ENCODE results near the gene SDC4.
A peak's percentile ranks its signal among the peaks of the same experiment; 100 is the strongest.

Gene SDC4

GRCh38 chr20:45294003-45294368, 54.2 kb downstream of the SDC4 start:
- peaks cover 15 to 26% of the 10 kb centered on the region in 2 experiments for H3K4me1 ChIP-seq (ENCODE audit: control insufficient read depth in 1 of 2, insufficient read depth in 1 of 2, low read depth in 1 of 2, low read length in 1 of 2)
- H3K4me3 ChIP-seq (ENCODE audit: low read depth in 1 of 2, low read length in 1 of 2), result peak overlapping the region; percentile 68 to 78
- peak overlapping the region; percentile 72 for H3K27ac ChIP-seq
- no peaks in the 10 kb centered on the region for H3K9me3 ChIP-seq
- TF ChIP-seq CTCF (IDR thresholded peaks at IDR 0.05), result no peak
- peaks cover 28% of the 10 kb centered on the region for H3K27me3 ChIP-seq
- H3K36me3 ChIP-seq, result no peaks in the 10 kb centered on the region

- H3K9me3 ChIP-seq, result no peaks in the 10 kb centered on the region
- H3K27me3 ChIP-seq, result peaks cover 28% of the 10 kb centered on the region
- H3K4me1 ChIP-seq (ENCODE audit: control insufficient read depth in 1 of 2, insufficient read depth in 1 of 2, low read depth in 1 of 2, low read length in 1 of 2), result peaks cover 15 to 26% of the 10 kb centered on the region in 2 experiments
- H3K36me3 ChIP-seq, result no peaks in the 10 kb centered on the region
- peak; percentile 94 for TF ChIP-seq CTCF (IDR thresholded peaks at IDR 0.05)
- H3K27ac ChIP-seq, result peak overlapping the region; percentile 72
- peak overlapping the region; percentile 68 to 78 for H3K4me3 ChIP-seq (ENCODE audit: low read depth in 1 of 2, low read length in 1 of 2)
These were observed 54.9 kb downstream of the SDC4 start for GRCh38 chr20:45293041-45294002.

GRCh38 chr20:45292343-45292742, 55.9 kb downstream of the SDC4 start:
- Histone ChIP-seq H3K27ac (no peak overlapping the region), H3K9me3 (no peaks in the 10 kb centered on the region), H3K27me3 (peaks cover 28% of the 10 kb centered on the region), H3K4me3 (ENCODE audit: low read depth in 1 of 2, low read length in 1 of 2) (no peak overlapping the region), H3K36me3 (no peaks in the 10 kb centered on the region), H3K4me1 (ENCODE audit: control insufficient read depth in 1 of 2, insufficient read depth in 1 of 2, low read depth in 1 of 2, low read length in 1 of 2) (peaks cover 15 to 26% of the 10 kb centered on the region in 2 experiments)
- no peak for TF ChIP-seq CTCF (IDR thresholded peaks at IDR 0.05)

GRCh38 chr20:45291526-45291925, 56.7 kb downstream of the SDC4 start:
- no peak for TF ChIP-seq CTCF (IDR thresholded peaks at IDR 0.05)
- Histone ChIP-seq H3K9me3 (no peaks in the 10 kb centered on the region), H3K36me3 (no peaks in the 10 kb centered on the region), H3K27me3 (peaks cover 28% of the 10 kb centered on the region), H3K4me1 (ENCODE audit: control insufficient read depth in 1 of 2, insufficient read depth in 1 of 2, low read depth in 1 of 2, low read length in 1 of 2) (peaks cover 15 to 26% of the 10 kb centered on the region in 2 experiments), H3K4me3 (ENCODE audit: low read depth in 1 of 2, low read length in 1 of 2) (no peak overlapping the region), H3K27ac (no peak overlapping the region)

GRCh38 chr20:45290677-45291355, 57.4 kb downstream of the SDC4 start:
- Histone ChIP-seq H3K4me3 (ENCODE audit: low read depth in 1 of 2, low read length in 1 of 2) (no peak overlapping the region), H3K27ac (no peak overlapping the region), H3K9me3 (no peaks in the 10 kb centered on the region), H3K27me3 (peaks cover 28% of the 10 kb centered on the region), H3K36me3 (no peaks in the 10 kb centered on the region), H3K4me1 (ENCODE audit: control insufficient read depth in 1 of 2, insufficient read depth in 1 of 2, low read depth in 1 of 2, low read length in 1 of 2) (peaks cover 15 to 26% of the 10 kb centered on the region in 2 experiments)
- peak; percentile 79 for TF ChIP-seq CTCF (IDR thresholded peaks at IDR 0.05)

Measured in neutrophil (primary cell).